BE2C (cell line): ENCODE measurements around the gene SPIRE2.
"Not testable (repeated sequence)": the region's sequence is repeated elsewhere in the genome, so short reads cannot be mapped to it uniquely, and the experiment has no call there.

Experiments
- DNase-seq: peaks from one replicate; pipeline ENCODE4 v3.0.0-alpha.2; 2020
- H3K27me3 ChIP-seq: fragments of 250-450 bp; sonication (Bioruptor Pico); 2 replicates; pipeline ENCODE4 v1.5.1; 2020; ENCODE audit warnings: mild to moderate bottlenecking
- H3K36me3 ChIP-seq: fragments of 250-450 bp; sonication (Bioruptor Pico); 2 replicates; pipeline ENCODE4 v1.5.1; 2020; ENCODE audit warnings: mild to moderate bottlenecking
- H3K4me1 ChIP-seq: fragments of 250-450 bp; sonication (Bioruptor Pico); 2 replicates; pipeline ENCODE4 v1.5.1; 2020
- H3K4me3 ChIP-seq: 2 replicates; pipeline ENCODE4 v1.5.1; 2011; ENCODE audit warnings: low read depth, low read length
- H3K9me3 ChIP-seq: fragments of 250-450 bp; sonication (Bioruptor Pico); 2 replicates; pipeline ENCODE4 v1.5.1; 2020
- TF ChIP-seq, protein P1 (sequence below): IDR thresholded peaks from 2 replicates; pipeline ENCODE4 v1.5.1; 2012; ENCODE audit warnings: mild to moderate bottlenecking, low read depth, low read length

The SPIRE2 gene

DNA sequence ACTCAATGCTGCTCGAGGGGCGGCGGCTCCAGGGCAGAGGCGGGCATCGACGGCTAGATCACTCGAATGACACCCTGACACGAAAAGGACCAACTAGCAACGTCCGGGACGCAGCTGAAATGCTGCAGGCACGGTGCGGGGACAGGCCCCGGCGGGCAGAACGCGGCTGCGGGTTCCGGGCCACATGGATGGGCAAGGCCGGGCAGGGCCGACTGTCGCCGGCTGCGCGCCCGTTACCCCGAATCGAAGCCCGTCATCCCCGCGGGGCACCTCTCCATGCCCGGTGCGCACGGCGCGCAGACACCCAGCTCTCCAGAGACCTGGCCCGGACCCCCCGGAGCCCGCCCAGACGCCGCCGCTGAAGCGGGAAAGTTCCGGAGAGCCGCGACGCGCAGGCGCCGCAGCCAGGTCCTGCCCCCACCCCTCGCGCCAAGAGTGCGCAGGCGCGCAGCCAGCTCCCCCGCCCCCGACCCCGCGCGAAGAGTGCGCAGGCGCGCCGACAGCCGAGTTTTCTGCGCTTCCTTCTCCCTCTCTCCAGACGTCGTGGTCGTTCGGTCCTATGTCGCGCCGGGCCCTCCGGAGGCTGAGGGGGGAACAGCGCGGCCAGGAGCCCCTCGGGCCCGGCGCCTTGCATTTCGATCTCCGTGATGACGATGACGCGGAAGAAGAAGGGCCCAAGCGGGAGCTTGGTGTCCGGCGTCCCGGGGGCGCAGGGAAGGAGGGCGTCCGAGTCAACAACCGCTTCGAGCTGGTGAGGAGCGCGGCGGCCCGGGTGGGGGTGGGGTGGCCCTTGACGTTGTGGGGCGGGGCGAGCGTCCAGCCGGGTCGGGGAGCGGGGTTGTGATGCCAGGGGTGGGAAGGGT, 45.1 kb downstream of the SPIRE2 start, which contains the start of gene TCF25:
TCF25 (plus strand) TSS at position 484 of the 863 bp plus-strand sequence; CDS start at position 560, 76 bp downstream.
- H3K27me3 ChIP-seq = no peaks in the 10 kb centered on the region
- peak within 1 kb of the TSS; percentile 79 for H3K4me3 ChIP-seq
- H3K9me3 ChIP-seq = peaks cover 2% of the 10 kb centered on the region; the same call in 1 of the 2 replicates
- DNase-seq = peak; percentile 92
- peaks cover 22% of the 10 kb centered on the region for H3K36me3 ChIP-seq
- TF ChIP-seq, protein P1, sequence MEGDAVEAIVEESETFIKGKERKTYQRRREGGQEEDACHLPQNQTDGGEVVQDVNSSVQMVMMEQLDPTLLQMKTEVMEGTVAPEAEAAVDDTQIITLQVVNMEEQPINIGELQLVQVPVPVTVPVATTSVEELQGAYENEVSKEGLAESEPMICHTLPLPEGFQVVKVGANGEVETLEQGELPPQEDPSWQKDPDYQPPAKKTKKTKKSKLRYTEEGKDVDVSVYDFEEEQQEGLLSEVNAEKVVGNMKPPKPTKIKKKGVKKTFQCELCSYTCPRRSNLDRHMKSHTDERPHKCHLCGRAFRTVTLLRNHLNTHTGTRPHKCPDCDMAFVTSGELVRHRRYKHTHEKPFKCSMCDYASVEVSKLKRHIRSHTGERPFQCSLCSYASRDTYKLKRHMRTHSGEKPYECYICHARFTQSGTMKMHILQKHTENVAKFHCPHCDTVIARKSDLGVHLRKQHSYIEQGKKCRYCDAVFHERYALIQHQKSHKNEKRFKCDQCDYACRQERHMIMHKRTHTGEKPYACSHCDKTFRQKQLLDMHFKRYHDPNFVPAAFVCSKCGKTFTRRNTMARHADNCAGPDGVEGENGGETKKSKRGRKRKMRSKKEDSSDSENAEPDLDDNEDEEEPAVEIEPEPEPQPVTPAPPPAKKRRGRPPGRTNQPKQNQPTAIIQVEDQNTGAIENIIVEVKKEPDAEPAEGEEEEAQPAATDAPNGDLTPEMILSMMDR = no peak
- H3K4me1 ChIP-seq = peaks cover 6% of the 10 kb centered on the region

DNA sequence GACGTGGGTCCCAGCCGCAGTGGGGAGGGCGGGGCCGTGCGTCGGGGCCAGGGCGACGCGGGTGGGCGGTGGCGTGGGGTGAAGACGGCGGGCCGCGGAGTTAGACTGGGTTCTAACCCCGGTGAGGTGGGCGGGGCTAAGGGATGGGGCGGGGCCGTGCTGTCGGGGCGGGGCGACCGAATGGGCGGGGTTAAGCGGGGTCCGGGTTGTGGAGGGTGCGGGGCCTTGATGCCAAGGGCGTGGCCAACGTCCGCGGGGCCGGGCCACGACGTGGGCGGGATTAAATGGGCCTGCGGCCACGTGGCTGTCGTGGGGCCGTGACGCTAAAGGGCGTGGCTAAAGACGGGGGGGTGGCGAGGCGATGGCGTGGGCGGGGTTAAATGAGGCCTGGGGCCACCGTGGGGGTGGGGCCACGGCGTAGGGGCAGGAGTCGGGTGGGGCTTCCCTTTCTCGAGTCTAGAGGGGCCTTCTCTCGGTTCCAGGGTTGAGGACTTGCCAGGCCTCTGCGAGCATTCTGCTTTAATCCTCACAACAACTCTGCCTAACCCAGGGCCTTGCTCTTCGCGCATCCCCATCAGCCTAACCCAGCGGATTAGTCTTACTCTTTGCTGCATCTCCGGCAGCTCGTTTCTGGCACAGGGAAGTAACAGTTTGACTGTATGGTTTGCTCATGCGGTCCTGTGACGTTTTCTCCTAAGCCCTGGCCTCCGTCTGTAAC, 45.9 kb downstream of the SPIRE2 start:
- Histone ChIP-seq H3K27me3 (no peaks in the 10 kb centered on the region), H3K36me3 (peaks cover 27% of the 10 kb centered on the region), H3K4me3 (peak overlapping the region; percentile 79), H3K4me1 (peaks cover 6% of the 10 kb centered on the region), H3K9me3 (peaks cover 2% of the 10 kb centered on the region; the same call in 1 of the 2 replicates)
- peak; percentile 97 for DNase-seq
- TF ChIP-seq, protein P1 = no peak

DNA sequence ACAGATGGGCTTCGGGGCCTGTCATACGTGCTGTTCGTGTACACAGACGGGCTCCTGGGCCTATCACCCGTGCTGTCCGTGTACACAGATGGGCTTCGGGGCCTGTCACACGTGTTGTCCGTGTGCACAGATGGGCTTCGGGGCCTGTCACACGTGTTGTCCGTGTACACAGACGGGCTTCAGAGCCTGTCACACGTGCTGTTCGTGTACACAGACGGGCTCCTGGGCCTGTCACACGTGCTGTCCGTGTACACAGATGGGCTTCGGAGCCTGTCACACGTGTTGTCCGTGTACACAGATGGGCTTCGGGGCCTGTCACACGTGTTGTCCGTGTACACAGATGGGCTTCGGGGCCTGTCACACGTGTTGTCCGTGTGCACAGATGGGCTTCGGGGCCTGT, 50.8 kb downstream of the SPIRE2 start:
- H3K36me3 ChIP-seq = peaks cover 71% of the 10 kb centered on the region
- H3K9me3 ChIP-seq, H3K27me3 ChIP-seq, H3K4me3 ChIP-seq, DNase-seq, H3K4me1 ChIP-seq: not testable (repeated sequence)

DNA sequence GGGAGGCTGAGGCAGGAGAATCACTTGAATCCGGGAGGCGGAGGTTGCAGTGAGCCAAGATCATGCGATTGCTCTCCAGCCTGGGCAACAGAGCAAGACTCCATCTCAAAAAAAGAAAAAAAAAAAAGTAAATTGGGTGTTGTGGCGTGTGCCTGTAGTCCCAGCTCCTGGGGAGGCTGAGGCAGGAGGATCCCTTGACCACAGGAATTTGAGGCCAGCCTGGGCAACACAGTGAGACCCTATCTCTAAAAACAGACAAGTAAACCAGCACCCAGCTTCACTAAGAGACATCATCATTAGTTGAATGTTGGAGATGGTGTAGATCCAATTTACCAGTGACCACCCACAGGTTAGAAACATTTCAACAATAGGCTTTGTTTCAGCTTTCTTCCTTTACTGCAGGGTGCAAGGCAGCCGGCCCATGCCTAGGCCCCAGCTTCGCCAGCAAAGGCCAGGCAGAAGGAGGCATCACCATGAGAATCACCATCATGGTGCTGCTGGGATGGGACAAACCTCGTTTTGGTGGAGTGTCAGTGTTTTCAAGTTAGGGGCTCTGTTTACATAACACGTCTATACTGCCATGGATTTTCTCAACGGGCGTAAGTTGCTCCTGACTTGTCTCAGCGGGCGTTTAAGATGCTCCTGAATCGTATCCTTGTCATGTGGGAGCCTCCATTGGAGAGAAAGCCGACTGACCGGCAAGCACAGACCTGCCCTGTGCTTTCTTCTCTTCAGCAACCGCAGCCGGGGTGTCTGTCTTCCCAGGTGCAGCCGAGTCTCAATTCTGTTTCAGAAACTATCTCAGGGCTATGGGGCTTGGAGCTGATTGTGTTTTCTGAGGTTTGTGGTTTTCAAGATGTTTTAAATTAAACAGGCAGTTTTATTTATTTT, 52.4 kb downstream of the SPIRE2 start:
- TF ChIP-seq, protein P1 = no peak
- H3K4me3 ChIP-seq = no peak overlapping the region

DNA sequence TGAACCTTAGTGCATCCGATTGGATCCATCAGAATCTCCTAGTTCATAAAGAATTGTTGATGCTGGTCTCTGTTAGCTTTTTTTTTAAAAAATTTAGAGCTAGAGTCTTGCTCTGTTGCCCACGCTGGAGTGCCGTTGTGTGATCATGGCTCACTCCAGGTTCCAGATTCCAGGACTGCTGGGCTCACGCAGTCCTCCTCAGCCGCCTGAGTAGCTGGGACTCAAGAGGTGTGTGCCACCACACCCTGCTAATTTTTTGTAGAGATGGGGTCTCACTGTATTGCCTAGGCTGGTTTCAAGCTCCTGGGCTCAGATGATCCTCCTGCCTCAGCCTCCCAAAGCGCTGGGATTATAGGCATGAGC, 53.1 kb downstream of the SPIRE2 start:
- Histone ChIP-seq H3K4me1 (no peaks in the 10 kb centered on the region), H3K9me3 (no peaks in the 10 kb centered on the region), H3K4me3 (no peak overlapping the region), H3K27me3 (no peaks in the 10 kb centered on the region), H3K36me3 (peaks cover 74% of the 10 kb centered on the region)
- TF ChIP-seq, protein P1 = no peak
- DNase-seq = no peak

More for the DNA sequence above, 52.4 kb downstream of the SPIRE2 start:
- H3K4me1 ChIP-seq = no peaks in the 10 kb centered on the region
- DNase-seq = no peak
- no peaks in the 10 kb centered on the region for H3K27me3 ChIP-seq
- H3K36me3 ChIP-seq = peaks cover 73% of the 10 kb centered on the region
- no peaks in the 10 kb centered on the region for H3K9me3 ChIP-seq
